Osteoblast (primary cell): ENCODE results near the gene SLC26A2. TPM values are rescaled to one million over a fixed set of nuclear protein-coding genes. Genes with fewer than 3 reads are reported as not detected.
A peak's percentile ranks its signal among the peaks of the same experiment; 100 is the strongest.

Experiments used
- DNase-seq: peaks from one replicate; pipeline ENCODE4 v3.0.0; 2011; ENCODE audit warnings: low spot score, mixed read lengths; ENCODE audit not compliant: insufficient read length; ENCODE audit errors: missing footprints
- H2AFZ ChIP-seq: 2 replicates; pipeline ENCODE4 v1.6.0; 2011; ENCODE audit warnings: mild to moderate bottlenecking, low read length
- H3K27ac ChIP-seq: 2 replicates; pipeline ENCODE4 v1.5.1; 2011; ENCODE audit warnings: mild to moderate bottlenecking, low read depth, low read length, moderate library complexity
- H3K27me3 ChIP-seq: 2 replicates; pipeline ENCODE4 v1.6.0; 2012; ENCODE audit warnings: mild to moderate bottlenecking, control low read depth, inconsistent platforms, low read length, moderate library complexity; ENCODE audit not compliant: insufficient read depth
- H3K36me3 ChIP-seq: 2 replicates; pipeline ENCODE4 v1.5.1; 2011; ENCODE audit warnings: mild to moderate bottlenecking, low read length, control low read depth, moderate library complexity; ENCODE audit not compliant: insufficient read depth
- H3K4me1 ChIP-seq: 2 replicates; pipeline ENCODE4 v1.5.1; 2011; ENCODE audit warnings: mild to moderate bottlenecking, low read length, control low read depth, moderate library complexity; ENCODE audit not compliant: insufficient read depth
- H3K4me2 ChIP-seq: 2 replicates; pipeline ENCODE4 v1.6.0; 2011; ENCODE audit warnings: mild to moderate bottlenecking, low read length; ENCODE audit not compliant: insufficient read depth
- H3K4me3 ChIP-seq: fragments of 200-600 bp; sonication (generic); 3 replicates; pipeline ENCODE4 v1.5.1; 2012; ENCODE audit warnings: mild to moderate bottlenecking, low read length, inconsistent platforms; ENCODE audit not compliant: insufficient read depth
- H3K79me2 ChIP-seq: 2 replicates; pipeline ENCODE4 v1.6.0; 2012; ENCODE audit warnings: mild to moderate bottlenecking, low read length, control low read depth, inconsistent platforms; ENCODE audit not compliant: insufficient read depth
- H3K9me3 ChIP-seq: 2 replicates; pipeline ENCODE4 v1.5.1; 2011; ENCODE audit warnings: low read depth, low read length, control low read depth
- H4K20me1 ChIP-seq: 2 replicates; pipeline ENCODE4 v1.6.0; 2012; ENCODE audit warnings: mild to moderate bottlenecking, low read length, control low read depth; ENCODE audit not compliant: insufficient read depth
- total RNA-seq: library from RNA; depleted of rRNA; stranded (reverse); fragments of >200 nt; gene quantifications from 2 replicates; pipeline ENCODE4 v1.2.3, GENCODE V29; 2012
- TF ChIP-seq, protein P1 (sequence below): IDR thresholded peaks from 2 replicates; pipeline ENCODE4 v1.5.1; 2011; ENCODE audit warnings: mild to moderate bottlenecking, low read depth, low read length, moderate library complexity; ENCODE audit errors: extremely low read depth

Gene SLC26A2
- total RNA-seq, 1 donor, result 22.1 TPM

DNA sequence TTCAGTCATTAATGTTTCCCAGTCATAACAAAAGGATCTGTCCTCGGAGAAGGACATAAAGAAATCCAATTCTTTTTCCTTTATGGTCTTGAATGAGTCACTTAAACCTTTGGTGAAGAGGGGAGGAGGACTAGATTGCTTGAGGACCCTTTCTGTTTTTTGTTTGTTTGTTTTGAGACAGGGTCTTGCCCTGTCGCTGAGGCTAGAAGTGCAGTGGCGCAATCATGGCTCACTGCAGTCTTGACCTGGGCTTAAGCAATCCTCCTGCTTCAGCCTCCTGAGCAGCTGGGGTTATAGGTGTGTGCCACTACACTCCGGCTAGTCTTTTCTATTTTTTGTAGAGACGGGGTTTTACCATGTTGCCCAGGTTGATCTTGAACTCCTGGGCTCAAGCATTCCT lies 27.6 kb downstream of the SLC26A2 start:
- no peaks in the 10 kb centered on the region for H3K4me1 ChIP-seq
- H3K4me3 ChIP-seq, result no peak overlapping the region
- H3K36me3 ChIP-seq, result no peaks in the 10 kb centered on the region
- DNase-seq, result no peak
- no peak overlapping the region for H3K27ac ChIP-seq
- no peaks in the 10 kb centered on the region for H4K20me1 ChIP-seq
- TF ChIP-seq, protein P1, sequence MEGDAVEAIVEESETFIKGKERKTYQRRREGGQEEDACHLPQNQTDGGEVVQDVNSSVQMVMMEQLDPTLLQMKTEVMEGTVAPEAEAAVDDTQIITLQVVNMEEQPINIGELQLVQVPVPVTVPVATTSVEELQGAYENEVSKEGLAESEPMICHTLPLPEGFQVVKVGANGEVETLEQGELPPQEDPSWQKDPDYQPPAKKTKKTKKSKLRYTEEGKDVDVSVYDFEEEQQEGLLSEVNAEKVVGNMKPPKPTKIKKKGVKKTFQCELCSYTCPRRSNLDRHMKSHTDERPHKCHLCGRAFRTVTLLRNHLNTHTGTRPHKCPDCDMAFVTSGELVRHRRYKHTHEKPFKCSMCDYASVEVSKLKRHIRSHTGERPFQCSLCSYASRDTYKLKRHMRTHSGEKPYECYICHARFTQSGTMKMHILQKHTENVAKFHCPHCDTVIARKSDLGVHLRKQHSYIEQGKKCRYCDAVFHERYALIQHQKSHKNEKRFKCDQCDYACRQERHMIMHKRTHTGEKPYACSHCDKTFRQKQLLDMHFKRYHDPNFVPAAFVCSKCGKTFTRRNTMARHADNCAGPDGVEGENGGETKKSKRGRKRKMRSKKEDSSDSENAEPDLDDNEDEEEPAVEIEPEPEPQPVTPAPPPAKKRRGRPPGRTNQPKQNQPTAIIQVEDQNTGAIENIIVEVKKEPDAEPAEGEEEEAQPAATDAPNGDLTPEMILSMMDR, result no peak
- no peaks in the 10 kb centered on the region for H3K79me2 ChIP-seq
- no peaks in the 10 kb centered on the region for H3K27me3 ChIP-seq
- no peaks in the 10 kb centered on the region for H3K9me3 ChIP-seq
- H2AFZ ChIP-seq, result no peak overlapping the region
- no peak overlapping the region for H3K4me2 ChIP-seq

DNA sequence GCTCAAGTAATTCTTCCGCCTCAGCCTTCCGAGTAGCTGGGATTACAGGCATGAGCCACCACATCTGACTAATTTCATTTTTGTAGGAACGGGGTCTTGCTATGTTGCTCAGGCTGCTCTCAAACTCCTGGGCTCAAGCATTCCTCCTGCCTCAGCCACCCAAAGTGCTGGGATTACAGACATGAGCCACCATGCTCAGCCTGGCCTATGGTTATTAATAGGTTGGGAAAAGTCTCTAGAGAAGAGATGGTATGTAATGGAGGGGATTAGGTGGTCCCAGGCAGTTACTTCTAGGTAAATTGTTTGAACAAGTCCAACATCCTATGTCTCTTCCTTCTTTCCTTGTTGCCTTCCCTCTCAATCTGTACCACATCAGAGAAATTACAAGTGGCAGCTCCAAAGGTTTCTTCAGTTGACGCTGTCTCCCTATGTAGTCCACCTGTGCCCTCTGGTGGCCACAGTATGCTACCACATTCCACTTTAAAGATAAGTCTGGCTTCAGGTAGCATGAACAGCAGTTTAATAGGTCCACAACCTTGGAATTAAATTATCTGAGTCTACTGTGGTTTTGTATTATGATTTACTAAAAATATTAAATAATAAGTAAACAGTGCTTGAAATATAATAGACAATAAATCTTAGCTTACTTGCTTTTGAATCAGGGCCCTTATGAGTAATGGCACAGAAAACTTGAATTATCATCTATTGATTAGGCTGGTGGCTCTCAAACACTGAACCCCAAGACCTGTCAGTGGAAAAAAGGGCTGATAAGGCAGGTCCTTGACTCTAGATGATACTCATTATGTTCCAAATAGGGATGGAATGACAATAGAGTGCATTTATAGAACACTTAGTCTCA lies 30.2 kb downstream of the SLC26A2 start:
- H3K36me3 ChIP-seq, result peaks cover 8% of the 10 kb centered on the region
- H2AFZ ChIP-seq, result no peak overlapping the region
- no peak overlapping the region for H3K4me3 ChIP-seq
- TF ChIP-seq, protein P1, result peak; percentile 90
- DNase-seq, result no peak
- no peak overlapping the region for H3K4me2 ChIP-seq
- no peaks in the 10 kb centered on the region for H3K27me3 ChIP-seq
- no peaks in the 10 kb centered on the region for H3K9me3 ChIP-seq
- H4K20me1 ChIP-seq, result no peaks in the 10 kb centered on the region
- no peak overlapping the region for H3K27ac ChIP-seq
- H3K79me2 ChIP-seq, result no peaks in the 10 kb centered on the region
- peaks cover 5% of the 10 kb centered on the region for H3K4me1 ChIP-seq

DNA sequence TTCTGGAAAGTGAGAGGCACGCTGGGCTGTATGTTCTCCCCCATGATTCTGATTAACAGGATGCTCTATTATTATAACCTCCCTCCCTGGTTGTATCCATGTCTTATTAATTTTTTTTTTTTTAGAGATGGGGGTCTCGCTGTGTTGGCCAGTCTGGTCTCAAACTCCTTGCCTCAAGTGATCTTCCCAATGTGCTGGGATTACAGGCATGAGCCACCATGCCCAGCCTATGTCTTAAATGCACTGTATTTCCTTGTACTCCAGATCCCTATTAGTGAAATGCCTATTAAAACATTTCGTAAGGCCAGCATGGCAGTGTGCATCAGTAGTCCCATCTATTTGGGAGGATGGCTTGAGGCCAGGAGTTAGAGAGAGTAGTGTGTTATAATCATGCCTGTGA lies 32.9 kb downstream of the SLC26A2 start:
- DNase-seq, result no peak
- no peak overlapping the region for H2AFZ ChIP-seq
- no peak overlapping the region for H3K27ac ChIP-seq
- H3K4me3 ChIP-seq, result no peak overlapping the region
- peaks cover 15% of the 10 kb centered on the region for H3K36me3 ChIP-seq
- H3K4me1 ChIP-seq, result peaks cover 5% of the 10 kb centered on the region
- no peaks in the 10 kb centered on the region for H4K20me1 ChIP-seq
- H3K9me3 ChIP-seq, result no peaks in the 10 kb centered on the region
- no peaks in the 10 kb centered on the region for H3K27me3 ChIP-seq
- H3K4me2 ChIP-seq, result no peak overlapping the region
- H3K79me2 ChIP-seq, result peaks cover 5% of the 10 kb centered on the region
- TF ChIP-seq, protein P1, result no peak

DNA sequence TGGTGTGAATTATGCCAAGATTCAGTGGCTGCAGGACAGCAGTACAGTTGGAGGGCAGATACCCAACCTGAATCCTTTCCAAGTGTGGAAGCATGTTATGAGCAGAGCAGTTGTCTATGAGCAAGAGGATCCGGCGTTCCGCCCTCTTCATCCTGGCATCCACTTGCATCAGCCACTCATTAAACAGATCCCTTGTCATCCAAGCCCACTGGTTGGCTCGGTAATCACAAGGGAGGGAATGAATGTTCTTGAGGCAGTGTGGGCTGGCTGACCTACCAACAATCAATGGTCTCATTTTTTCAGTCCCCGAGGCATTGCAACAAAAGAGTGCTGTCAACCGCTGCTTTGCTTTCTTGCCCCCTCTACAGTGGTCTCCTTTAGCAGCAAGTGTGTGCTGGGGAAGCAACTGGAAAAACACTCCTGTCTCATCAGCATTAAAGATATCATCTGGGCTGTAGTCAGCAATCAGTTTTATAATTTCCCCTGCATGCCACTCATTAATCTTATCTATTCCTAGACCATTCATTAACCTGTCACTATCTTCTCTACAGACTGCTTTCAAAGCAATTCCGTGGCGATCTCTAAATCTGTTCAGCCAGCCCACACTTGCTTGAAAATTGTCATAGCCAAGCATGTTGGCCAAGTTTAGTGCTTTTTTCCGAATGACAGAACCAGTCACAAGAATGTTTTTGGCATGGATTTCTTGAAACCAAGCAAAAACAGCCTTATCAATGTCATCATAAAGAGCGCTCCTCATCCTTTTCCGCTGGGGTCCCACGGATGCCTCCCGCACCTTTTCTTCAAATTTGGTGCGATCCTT lies 35.0 kb downstream of the SLC26A2 start:
- no peak overlapping the region for H3K4me2 ChIP-seq
- peaks cover 17% of the 10 kb centered on the region for H3K4me1 ChIP-seq
- H3K27me3 ChIP-seq, result no peaks in the 10 kb centered on the region
- H2AFZ ChIP-seq, result no peak overlapping the region
- TF ChIP-seq, protein P1, result no peak
- H3K9me3 ChIP-seq, result no peaks in the 10 kb centered on the region
- H3K4me3 ChIP-seq, result no peak overlapping the region
- H4K20me1 ChIP-seq, result no peaks in the 10 kb centered on the region
- peaks cover 24% of the 10 kb centered on the region for H3K79me2 ChIP-seq
- H3K27ac ChIP-seq, result no peak overlapping the region
- peaks cover 15% of the 10 kb centered on the region for H3K36me3 ChIP-seq
- DNase-seq, result no peak
